Neural progenitor cell (in vitro differentiated cells): ENCODE measurements around the gene SLC17A8. TPM values are rescaled to one million over a fixed set of nuclear protein-coding genes. Genes with fewer than 3 reads are reported as not detected.

Experiments used
- DNase-seq: peaks from one replicate; pipeline ENCODE4 v3.0.0-alpha.2; 2016; ENCODE audit warnings: low spot score
- H2AFZ ChIP-seq: fragments of 200-600 bp; sonication (generic); replicated peaks from 2 replicates; pipeline ENCODE4 v1.6.1; 2016; ENCODE audit warnings: antibody characterized with exemption
- H3F3A ChIP-seq: fragments of 200-600 bp; sonication (generic); 2 replicates; pipeline ENCODE4 v1.6.1; 2016; ENCODE audit warnings: antibody characterized with exemption, low read depth
- H3K27ac ChIP-seq: fragments of 200-600 bp; sonication (generic); 2 replicates; pipeline ENCODE4 v1.5.1; 2016; ENCODE audit warnings: mild to moderate bottlenecking
- H3K27me3 ChIP-seq: fragments of 200-600 bp; sonication (generic); 2 replicates; pipeline ENCODE4 v1.6.1; 2016; ENCODE audit warnings: mild to moderate bottlenecking, moderate library complexity
- H3K36me3 ChIP-seq: fragments of 200-600 bp; sonication (generic); 2 replicates; pipeline ENCODE4 v1.5.1; 2016
- H3K4me1 ChIP-seq: fragments of 200-600 bp; sonication (generic); 2 replicates; pipeline ENCODE4 v1.6.1; 2016; ENCODE audit warnings: mixed run types
- H3K4me2 ChIP-seq: fragments of 200-600 bp; sonication (generic); 2 replicates; pipeline ENCODE4 v1.6.1; 2016
- H3K4me3 ChIP-seq: fragments of 200-600 bp; sonication (generic); 2 replicates; pipeline ENCODE4 v1.5.1; 2016
- H3K79me2 ChIP-seq: fragments of 200-600 bp; sonication (generic); 2 replicates; pipeline ENCODE4 v1.6.1; 2016; ENCODE audit warnings: low read depth
- H3K9ac ChIP-seq: fragments of 200-600 bp; sonication (generic); 2 replicates; pipeline ENCODE4 v1.6.1; 2016
- H3K9me3 ChIP-seq: fragments of 200-600 bp; sonication (generic); 2 replicates; pipeline ENCODE4 v1.5.1; 2016; ENCODE audit warnings: low read depth
- H4K20me1 ChIP-seq: fragments of 200-600 bp; sonication (generic); 2 replicates; pipeline ENCODE4 v1.6.1; 2016; ENCODE audit warnings: low read depth
- H3K27ac Mint-ChIP-seq: 3 replicates; pipeline ENCODE4 v1.8.0; 2021; ENCODE audit warnings: mixed read lengths
- H3K27me3 Mint-ChIP-seq: 2 replicates; pipeline ENCODE4 v1.8.0; 2022; ENCODE audit warnings: low read depth, mild to moderate bottlenecking, inconsistent platforms, moderate library complexity, mixed read lengths; ENCODE audit not compliant: insufficient read depth
- H3K36me3 Mint-ChIP-seq: 3 replicates; pipeline ENCODE4 v1.8.0; 2021; ENCODE audit warnings: mixed read lengths
- H3K4me1 Mint-ChIP-seq: 3 replicates; pipeline ENCODE4 v1.8.0; 2021; ENCODE audit warnings: mixed read lengths
- H3K4me3 Mint-ChIP-seq: 3 replicates; pipeline ENCODE4 v1.8.0; 2021; ENCODE audit warnings: mild to moderate bottlenecking, moderate library complexity, mixed read lengths
- H3K9me3 Mint-ChIP-seq: 3 replicates; pipeline ENCODE4 v1.8.0; 2020; ENCODE audit warnings: mixed read lengths
- EZH2 ChIP-seq: fragments of 200-600 bp; sonication (generic); IDR thresholded peaks from 2 replicates; pipeline ENCODE4 v1.6.1; 2017; ENCODE audit warnings: antibody characterized with exemption, mild to moderate bottlenecking, moderate library complexity
- EZH2phosphoT487 ChIP-seq: fragments of 200-600 bp; sonication (generic); IDR thresholded peaks from 2 replicates; pipeline ENCODE4 v1.6.1; 2017; ENCODE audit warnings: antibody characterized with exemption
- total RNA-seq: library from RNA; depleted of rRNA; stranded (reverse); fragments of >200 nt; gene quantifications from 2 replicates; pipeline ENCODE4 v1.2.3, GENCODE V29; 2015; ENCODE audit warnings: low replicate concordance
- TF ChIP-seq, protein P1 (sequence below): fragments of 200-600 bp; sonication (generic); IDR thresholded peaks from 2 replicates; pipeline ENCODE4 v1.5.1; 2017; ENCODE audit warnings: antibody characterized with exemption, mild to moderate bottlenecking

SLC17A8 gene
- total RNA-seq, 1 donor from 2014 or later = not detected

GRCh38 chr12:100364324-100364723 lies 7.5 kb downstream of the SLC17A8 start:
- Histone ChIP-seq H3K9ac (no peak overlapping the region), H3K79me2 (no peaks in the 10 kb centered on the region), H3K27ac (no peak overlapping the region), H3K4me2 (no peak overlapping the region), H3K27me3 (no peaks in the 10 kb centered on the region), H3K36me3 (no peaks in the 10 kb centered on the region), H4K20me1 (no peaks in the 10 kb centered on the region), H2AFZ (no peak overlapping the region), H3K4me1 (no peaks in the 10 kb centered on the region), H3K4me3 (no peak overlapping the region), H3F3A (no peaks in the 10 kb centered on the region), H3K9me3 (no peaks in the 10 kb centered on the region)
- Mint-ChIP-seq H3K9me3 (peaks cover 3% of the 10 kb centered on the region), H3K27ac (no peak overlapping the region), H3K27me3 (peaks cover 6% of the 10 kb centered on the region), H3K36me3 (no peaks in the 10 kb centered on the region), H3K4me3 (no peak overlapping the region), H3K4me1 (peaks cover 3% of the 10 kb centered on the region)
- DNase-seq = no peak
- TF ChIP-seq EZH2phosphoT487 = no peak
- no peak for TF ChIP-seq EZH2
- TF ChIP-seq, protein P1, sequence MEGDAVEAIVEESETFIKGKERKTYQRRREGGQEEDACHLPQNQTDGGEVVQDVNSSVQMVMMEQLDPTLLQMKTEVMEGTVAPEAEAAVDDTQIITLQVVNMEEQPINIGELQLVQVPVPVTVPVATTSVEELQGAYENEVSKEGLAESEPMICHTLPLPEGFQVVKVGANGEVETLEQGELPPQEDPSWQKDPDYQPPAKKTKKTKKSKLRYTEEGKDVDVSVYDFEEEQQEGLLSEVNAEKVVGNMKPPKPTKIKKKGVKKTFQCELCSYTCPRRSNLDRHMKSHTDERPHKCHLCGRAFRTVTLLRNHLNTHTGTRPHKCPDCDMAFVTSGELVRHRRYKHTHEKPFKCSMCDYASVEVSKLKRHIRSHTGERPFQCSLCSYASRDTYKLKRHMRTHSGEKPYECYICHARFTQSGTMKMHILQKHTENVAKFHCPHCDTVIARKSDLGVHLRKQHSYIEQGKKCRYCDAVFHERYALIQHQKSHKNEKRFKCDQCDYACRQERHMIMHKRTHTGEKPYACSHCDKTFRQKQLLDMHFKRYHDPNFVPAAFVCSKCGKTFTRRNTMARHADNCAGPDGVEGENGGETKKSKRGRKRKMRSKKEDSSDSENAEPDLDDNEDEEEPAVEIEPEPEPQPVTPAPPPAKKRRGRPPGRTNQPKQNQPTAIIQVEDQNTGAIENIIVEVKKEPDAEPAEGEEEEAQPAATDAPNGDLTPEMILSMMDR = no peak

DNA sequence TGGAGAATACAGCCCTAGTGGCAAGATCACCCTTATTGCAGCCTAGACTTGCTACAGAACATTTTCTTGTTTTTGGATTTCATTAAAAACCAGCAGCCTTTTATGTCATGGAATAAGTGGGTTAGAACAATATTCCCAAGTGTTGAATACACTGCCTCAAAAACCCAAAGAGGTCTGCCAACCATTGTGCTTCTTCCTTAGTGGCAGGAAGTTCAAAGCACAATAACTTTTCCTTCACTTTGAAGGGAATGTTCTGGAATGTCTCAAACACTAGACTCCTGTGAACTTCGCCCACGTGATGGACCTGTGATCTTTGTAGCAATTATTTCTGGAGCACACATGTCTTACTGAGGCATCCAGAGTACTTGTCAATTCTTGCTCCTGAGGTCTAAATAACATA lies 8.5 kb downstream of the SLC17A8 start:
- H3K27me3 Mint-ChIP-seq = peaks cover 8% of the 10 kb centered on the region
- Histone ChIP-seq H3K36me3 (no peaks in the 10 kb centered on the region), H3K9ac (no peak overlapping the region), H3K27me3 (no peaks in the 10 kb centered on the region), H3K4me2 (no peak overlapping the region), H3K4me3 (no peak overlapping the region), H3K4me1 (no peaks in the 10 kb centered on the region), H3F3A (no peaks in the 10 kb centered on the region), H4K20me1 (no peaks in the 10 kb centered on the region), H3K27ac (no peak overlapping the region), H3K79me2 (no peaks in the 10 kb centered on the region), H3K9me3 (no peaks in the 10 kb centered on the region), H2AFZ (no peak overlapping the region)
- H3K36me3 Mint-ChIP-seq = no peaks in the 10 kb centered on the region
- no peak overlapping the region for H3K4me3 Mint-ChIP-seq
- peaks cover 3% of the 10 kb centered on the region for H3K9me3 Mint-ChIP-seq
- TF ChIP-seq, protein P1 = no peak
- TF ChIP-seq EZH2 (no peak), EZH2phosphoT487 (no peak)
- H3K4me1 Mint-ChIP-seq = no peaks in the 10 kb centered on the region
- DNase-seq = no peak
- no peak overlapping the region for H3K27ac Mint-ChIP-seq

- TF ChIP-seq, protein P1 = no peak
- no peak for TF ChIP-seq EZH2
- TF ChIP-seq EZH2phosphoT487 = no peak
- Histone ChIP-seq H3K4me2 (no peak overlapping the region), H3K27me3 (no peaks in the 10 kb centered on the region), H3K9ac (no peak overlapping the region), H4K20me1 (no peaks in the 10 kb centered on the region), H3K79me2 (no peaks in the 10 kb centered on the region), H3K4me1 (peaks cover 17% of the 10 kb centered on the region), H3K4me3 (no peak overlapping the region), H3K36me3 (no peaks in the 10 kb centered on the region), H3F3A (peaks cover 24% of the 10 kb centered on the region), H3K27ac (no peak overlapping the region), H2AFZ (no peak overlapping the region), H3K9me3 (no peaks in the 10 kb centered on the region)
- peaks cover 3% of the 10 kb centered on the region for H3K9me3 Mint-ChIP-seq
- no peaks in the 10 kb centered on the region for H3K36me3 Mint-ChIP-seq
- DNase-seq = no peak
- H3K4me3 Mint-ChIP-seq = no peak overlapping the region
- H3K27me3 Mint-ChIP-seq = peaks cover 6% of the 10 kb centered on the region
- peaks cover 14% of the 10 kb centered on the region for H3K4me1 Mint-ChIP-seq
- H3K27ac Mint-ChIP-seq = no peak overlapping the region
Measured at GRCh38 chr12:100368066-100368465, 11.2 kb downstream of the SLC17A8 start.
